Measurements from ENCODE around the gene RBMS3. TPM values are rescaled to one million over a fixed set of nuclear protein-coding genes. Genes with fewer than 3 reads are reported as not detected.
A peak's percentile ranks its signal among the peaks of the same experiment; 100 is the strongest.

The RBMS3 gene
- polyA plus RNA-seq, 1 experiment, result 33.4 TPM

GRCh38 chr3:29307295-29307694, 26.4 kb downstream of the RBMS3 start:
- DNase-seq (ENCODE audit: low read depth, low spot score), result peak; percentile 37
- Histone ChIP-seq H3K4me3 (ENCODE audit: low read depth, low read length) (no peak overlapping the region), H3K9me3 (ENCODE audit: control insufficient read depth, insufficient read depth, low read length) (no peaks in the 10 kb centered on the region), H3K27me3 (ENCODE audit: control insufficient read depth, insufficient read depth, low read length) (no peaks in the 10 kb centered on the region), H3K27ac (ENCODE audit: low read depth, low read length) (no peak overlapping the region)
- POLR2A ChIA-PET, result no interaction called here
- TF ChIP-seq CTCF (IDR thresholded peaks at IDR 0.05; ENCODE audit: low read depth, low read length), result no peak
- CTCF ChIA-PET, result no interaction called here

GRCh38 chr3:29310865-29311264, 30.0 kb downstream of the RBMS3 start:
- no peak overlapping the region for H3K4me3 ChIP-seq (ENCODE audit: low read depth, low read length)
- CTCF ChIA-PET, result no interaction called here
- H3K27ac ChIP-seq (ENCODE audit: low read depth, low read length), result no peak overlapping the region
- H3K9me3 ChIP-seq (ENCODE audit: control insufficient read depth, insufficient read depth, low read length), result no peaks in the 10 kb centered on the region
- no peak for TF ChIP-seq CTCF (IDR thresholded peaks at IDR 0.05; ENCODE audit: low read depth, low read length)
- POLR2A ChIA-PET, result no interaction called here
- DNase-seq (ENCODE audit: low read depth, low spot score), result no peak
- no peaks in the 10 kb centered on the region for H3K27me3 ChIP-seq (ENCODE audit: control insufficient read depth, insufficient read depth, low read length)

- POLR2A ChIA-PET, result no interaction called here
- no peaks in the 10 kb centered on the region for H3K9me3 ChIP-seq (ENCODE audit: control insufficient read depth, insufficient read depth, low read length)
- H3K27ac ChIP-seq (ENCODE audit: low read depth, low read length), result no peak overlapping the region
Observed at GRCh38 chr3:29311795-29312194, 30.9 kb downstream of the RBMS3 start.

GRCh38 chr3:29312395-29312794, 31.5 kb downstream of the RBMS3 start:
- no peaks in the 10 kb centered on the region for H3K9me3 ChIP-seq (ENCODE audit: control insufficient read depth, insufficient read depth, low read length)
- CTCF ChIA-PET, result no interaction called here
- TF ChIP-seq CTCF (IDR thresholded peaks at IDR 0.05; ENCODE audit: low read depth, low read length), result no peak
- no peak overlapping the region for H3K4me3 ChIP-seq (ENCODE audit: low read depth, low read length)
- no peak overlapping the region for H3K27ac ChIP-seq (ENCODE audit: low read depth, low read length)
- DNase-seq (ENCODE audit: low read depth, low spot score), result no peak
- no peaks in the 10 kb centered on the region for H3K27me3 ChIP-seq (ENCODE audit: control insufficient read depth, insufficient read depth, low read length)
- POLR2A ChIA-PET, result no interaction called here

More at GRCh38 chr3:29311795-29312194, 30.9 kb downstream of the RBMS3 start:
- DNase-seq (ENCODE audit: low read depth, low spot score), result no peak
- H3K4me3 ChIP-seq (ENCODE audit: low read depth, low read length), result no peak overlapping the region
- CTCF ChIA-PET, result no interaction called here
- H3K27me3 ChIP-seq (ENCODE audit: control insufficient read depth, insufficient read depth, low read length), result no peaks in the 10 kb centered on the region
- no peak for TF ChIP-seq CTCF (IDR thresholded peaks at IDR 0.05; ENCODE audit: low read depth, low read length)

- Histone ChIP-seq H3K27ac (ENCODE audit: low read depth, low read length) (peak overlapping the region; percentile 13), H3K27me3 (ENCODE audit: control insufficient read depth, insufficient read depth, low read length) (no peaks in the 10 kb centered on the region), H3K4me3 (ENCODE audit: low read depth, low read length) (no peak overlapping the region), H3K9me3 (ENCODE audit: control insufficient read depth, insufficient read depth, low read length) (no peaks in the 10 kb centered on the region)
- no peak for DNase-seq (ENCODE audit: low read depth, low spot score)
- TF ChIP-seq CTCF (IDR thresholded peaks at IDR 0.05; ENCODE audit: low read depth, low read length), result no peak
- ChIA-PET CTCF (interaction anchor here (0.9 kb wide), 1 partner anchor 645 kb away, joined by 3 read pairs; no protein-coding TSS in a partner anchor), POLR2A (no interaction called here)
Observed at GRCh38 chr3:29312960-29313452, 32.1 kb downstream of the RBMS3 start.

Data from AG04450 (cell line).